HG02588 (cell line): Measurements from ENCODE around the gene IQCC.

Experiments used
- ATAC-seq: cut with Tn5 transposase; IDR thresholded peaks from one replicate; pipeline ENCODE4 v1.9.1; 2021; ENCODE audit warnings: mild to moderate bottlenecking, moderate library complexity; ENCODE audit not compliant: unreplicated experiment

Gene IQCC

GRCh38 chr1:32255072-32256071 lies 49.9 kb downstream of the IQCC start:
- ATAC-seq: no peak

GRCh38 chr1:32256473-32257226 lies 51.2 kb downstream of the IQCC start:
- ATAC-seq: no peak

GRCh38 chr1:32257227-32257508 lies 51.7 kb downstream of the IQCC start:
- no peak for ATAC-seq
